A673 (cell line): Measurements from ENCODE around the gene WDR46.
"Not testable (repeated sequence)": the region's sequence is repeated elsewhere in the genome, so short reads cannot be mapped to it uniquely, and the experiment has no call there.

Source experiments
- EZH2 ChIP-seq: fragments of 200-600 bp; sonication (generic); IDR thresholded peaks from 2 replicates; pipeline ENCODE4 v1.6.1; 2017; ENCODE audit warnings: borderline replicate concordance, low read depth, mild to moderate bottlenecking, mixed read lengths, antibody characterized with exemption, low read length; ENCODE audit not compliant: poor library complexity, severe bottlenecking
- TF ChIP-seq, protein P1 (sequence below): fragments of 300-800, 200-600 bp; sonication (generic); conservative IDR thresholded peaks from 2 replicates; pipeline ENCODE4 v1.5.1; 2017; ENCODE audit warnings: low read depth, mild to moderate bottlenecking, antibody characterized with exemption, low read length, moderate library complexity, mixed read lengths

DNA sequence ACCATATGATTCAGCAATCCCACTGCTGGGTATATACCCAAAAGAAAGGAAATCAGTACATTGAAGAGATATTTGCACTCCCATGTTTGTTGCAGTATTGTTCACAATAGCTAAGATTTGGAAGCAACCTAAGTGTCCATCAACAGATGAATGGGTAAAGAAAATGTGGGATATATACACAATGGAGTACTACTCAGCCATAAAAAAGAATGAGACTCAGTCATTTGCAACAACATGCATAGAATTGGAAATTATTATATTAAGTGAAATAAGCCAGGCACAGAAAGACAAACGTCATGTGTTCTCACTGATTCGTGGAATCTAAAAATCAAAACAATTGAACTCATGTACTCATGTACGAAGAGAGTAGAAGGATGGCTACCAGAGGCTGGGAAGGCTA is 26.5 kb downstream of the WDR46 start:
- TF ChIP-seq, protein P1, sequence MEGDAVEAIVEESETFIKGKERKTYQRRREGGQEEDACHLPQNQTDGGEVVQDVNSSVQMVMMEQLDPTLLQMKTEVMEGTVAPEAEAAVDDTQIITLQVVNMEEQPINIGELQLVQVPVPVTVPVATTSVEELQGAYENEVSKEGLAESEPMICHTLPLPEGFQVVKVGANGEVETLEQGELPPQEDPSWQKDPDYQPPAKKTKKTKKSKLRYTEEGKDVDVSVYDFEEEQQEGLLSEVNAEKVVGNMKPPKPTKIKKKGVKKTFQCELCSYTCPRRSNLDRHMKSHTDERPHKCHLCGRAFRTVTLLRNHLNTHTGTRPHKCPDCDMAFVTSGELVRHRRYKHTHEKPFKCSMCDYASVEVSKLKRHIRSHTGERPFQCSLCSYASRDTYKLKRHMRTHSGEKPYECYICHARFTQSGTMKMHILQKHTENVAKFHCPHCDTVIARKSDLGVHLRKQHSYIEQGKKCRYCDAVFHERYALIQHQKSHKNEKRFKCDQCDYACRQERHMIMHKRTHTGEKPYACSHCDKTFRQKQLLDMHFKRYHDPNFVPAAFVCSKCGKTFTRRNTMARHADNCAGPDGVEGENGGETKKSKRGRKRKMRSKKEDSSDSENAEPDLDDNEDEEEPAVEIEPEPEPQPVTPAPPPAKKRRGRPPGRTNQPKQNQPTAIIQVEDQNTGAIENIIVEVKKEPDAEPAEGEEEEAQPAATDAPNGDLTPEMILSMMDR: not testable (repeated sequence)
- TF ChIP-seq EZH2: not testable (repeated sequence)
